Mesodermal cell (in vitro differentiated cells): ENCODE measurements around the gene DUSP10.

Source experiments
- H3K27ac ChIP-seq: 2 replicates; pipeline ENCODE4 v1.7.0; 2013; ENCODE audit warnings: mild to moderate bottlenecking, low read depth, low read length, moderate library complexity; ENCODE audit not compliant: severe bottlenecking
- H3K36me3 ChIP-seq: 2 replicates; pipeline ENCODE4 v1.7.1; 2013; ENCODE audit warnings: mild to moderate bottlenecking, low read length, moderate library complexity; ENCODE audit not compliant: control insufficient read depth, insufficient read depth
- H3K4me1 ChIP-seq: one replicate; pipeline ENCODE4 v1.7.1; 2013; ENCODE audit warnings: mild to moderate bottlenecking, low read length; ENCODE audit not compliant: insufficient read depth, control insufficient read depth, poor library complexity, severe bottlenecking
- H3K4me3 ChIP-seq: 2 replicates; pipeline ENCODE4 v1.7.0; 2013; ENCODE audit warnings: low read length, control low read depth, mild to moderate bottlenecking; ENCODE audit not compliant: insufficient read depth, poor library complexity, severe bottlenecking; ENCODE audit errors: extremely low read depth
- H3K9me3 ChIP-seq: 2 replicates; pipeline ENCODE4 v1.7.1; 2013; ENCODE audit warnings: mild to moderate bottlenecking, low read length, moderate library complexity; ENCODE audit not compliant: control insufficient read depth
- WGBS, 2 experiments: methylation state at CpG; one replicate each; pipeline ENCODE4 v1.1.5; 2013; ENCODE audit warnings: missing lambda C conversion rate in 2 of 2; ENCODE audit not compliant: insufficient coverage in 2 of 2; 5-methylcytosine and 5-hydroxymethylcytosine counted together

The DUSP10 gene

DNA sequence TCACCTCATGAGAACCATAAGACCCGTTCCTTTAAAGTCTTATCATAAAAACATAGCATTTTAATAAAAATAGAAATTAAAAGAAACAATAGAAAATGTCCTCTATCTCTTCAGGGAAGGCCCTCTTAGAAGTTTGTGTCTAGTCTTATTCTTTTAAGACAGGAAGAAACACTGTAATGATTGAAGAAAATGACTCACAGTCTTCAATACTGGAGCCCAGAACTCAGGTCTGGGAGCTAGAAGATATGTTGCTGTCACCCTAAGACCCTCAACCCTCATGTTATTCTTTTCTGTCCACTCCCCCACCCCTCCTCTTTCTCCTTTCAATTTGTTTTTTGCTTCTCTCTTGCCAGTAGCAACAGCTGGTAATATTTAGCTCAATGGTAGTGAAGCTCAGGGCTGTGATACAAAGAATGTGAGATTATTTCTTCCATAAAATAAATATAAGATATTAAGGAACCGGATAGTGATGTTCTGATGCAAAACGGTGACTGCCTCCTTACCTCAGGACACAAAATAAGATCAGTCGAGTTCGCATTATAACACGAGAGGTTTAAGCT, 12.0 kb downstream of the DUSP10 start:
- Histone ChIP-seq H3K36me3 (peaks cover 55% of the 10 kb centered on the region), H3K9me3 (peaks cover 3% of the 10 kb centered on the region), H3K27ac (no peak overlapping the region), H3K4me1 (peaks cover 10% of the 10 kb centered on the region), H3K4me3 (no peak overlapping the region)
- WGBS, 2 experiments, result 81 to 100% methylated on average over 1 to 4 of the region's 6 CpGs

GRCh38 chr1:221728037-221728505, 13.8 kb downstream of the DUSP10 start:
- Histone ChIP-seq H3K27ac (no peak overlapping the region), H3K4me1 (peaks cover 10% of the 10 kb centered on the region), H3K4me3 (no peak overlapping the region), H3K36me3 (peaks cover 60% of the 10 kb centered on the region), H3K9me3 (peaks cover 18% of the 10 kb centered on the region)
- WGBS, 2 experiments, result 83 to 100% methylated on average over 1 of the region's 1 CpG

- no CpG with 5 or more reads among the region's 3 CpGs for WGBS, 2 experiments
- Histone ChIP-seq H3K36me3 (peaks cover 66% of the 10 kb centered on the region), H3K27ac (no peak overlapping the region), H3K9me3 (peaks cover 20% of the 10 kb centered on the region), H3K4me3 (no peak overlapping the region), H3K4me1 (peaks cover 10% of the 10 kb centered on the region)
These were observed 14.5 kb downstream of the DUSP10 start for GRCh38 chr1:221727146-221728036.

DNA sequence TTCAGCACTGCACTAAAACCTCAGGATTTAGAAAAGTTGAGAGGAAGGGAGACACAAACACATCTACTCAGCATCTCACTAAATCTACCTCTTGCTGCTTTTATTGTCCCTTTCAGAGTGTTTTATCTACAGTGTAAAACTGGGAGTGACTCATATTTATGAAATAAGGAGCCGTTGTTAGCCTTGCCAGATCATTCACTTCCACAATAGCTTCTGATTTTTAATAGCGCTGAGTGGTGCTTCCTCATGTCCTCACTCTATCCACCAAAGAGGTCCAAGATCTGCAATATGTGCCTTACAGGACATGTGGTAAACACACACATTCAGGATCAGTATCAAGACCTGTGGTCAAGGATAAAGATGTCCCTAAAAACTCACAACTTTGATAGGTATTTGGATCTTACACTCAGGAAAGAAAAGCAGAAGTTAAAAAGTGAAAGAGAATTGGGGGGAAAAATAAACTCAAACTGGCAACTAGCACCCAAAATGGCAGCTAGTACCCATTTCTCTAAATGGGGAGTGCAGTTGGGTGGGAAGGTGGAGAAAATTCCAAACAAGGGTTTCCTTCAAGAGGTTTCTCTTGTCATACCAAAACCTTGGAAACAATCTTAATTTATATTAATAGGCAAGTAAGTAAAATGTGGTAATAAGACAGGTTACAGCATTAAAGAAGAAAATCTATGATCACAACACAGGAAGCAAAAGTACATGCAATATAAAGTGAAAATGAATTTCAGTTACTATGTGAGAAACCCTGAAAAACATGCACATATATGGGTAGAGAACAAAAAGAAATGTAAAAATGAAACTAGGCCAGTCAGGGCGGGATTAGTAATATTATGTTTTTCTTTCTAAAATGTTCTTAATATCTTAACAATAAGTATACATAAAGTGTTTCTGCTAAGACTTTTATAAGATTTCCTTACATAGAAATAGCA, 15.9 kb downstream of the DUSP10 start:
- peaks cover 8% of the 10 kb centered on the region for H3K4me1 ChIP-seq
- no peak overlapping the region for H3K4me3 ChIP-seq
- peaks cover 20% of the 10 kb centered on the region for H3K9me3 ChIP-seq
- WGBS, 2 experiments, result 100% methylated on average over 2 of the region's 3 CpGs
- peaks cover 67% of the 10 kb centered on the region for H3K36me3 ChIP-seq
- no peak overlapping the region for H3K27ac ChIP-seq

DNA sequence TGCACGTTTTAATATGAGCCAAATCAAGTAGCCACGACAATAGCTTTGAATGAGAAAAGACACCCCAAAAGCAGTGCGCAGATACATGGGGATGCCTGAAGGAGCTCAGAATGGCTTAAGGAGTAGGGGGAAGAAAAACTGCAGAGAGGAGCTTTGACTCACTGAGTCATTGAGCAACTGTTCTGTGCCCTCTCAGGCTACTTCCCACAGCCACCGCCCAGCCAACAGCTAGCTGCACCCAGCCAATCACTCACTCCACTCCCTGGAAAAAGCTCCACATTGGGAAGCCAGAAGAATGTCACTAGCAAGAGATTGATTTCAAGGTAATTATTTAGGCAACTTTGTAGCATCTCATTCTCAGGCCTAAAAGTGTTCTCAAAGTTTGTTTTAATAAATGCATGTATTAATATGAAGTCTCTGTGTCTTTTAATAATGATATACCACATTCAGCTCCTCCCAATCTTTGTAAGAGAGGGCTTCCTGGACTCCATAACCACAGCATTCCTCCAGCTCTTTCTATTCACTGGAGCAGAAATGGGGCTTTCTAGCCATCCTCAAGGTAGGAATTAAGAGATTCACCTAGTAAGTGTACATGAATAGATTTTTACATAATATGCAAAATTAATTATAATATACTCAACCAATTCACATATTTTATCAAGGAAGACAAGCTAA, 16.8 kb downstream of the DUSP10 start:
- peaks cover 62% of the 10 kb centered on the region for H3K36me3 ChIP-seq
- no peak overlapping the region for H3K4me3 ChIP-seq
- 93 to 100% methylated on average over 2 to 3 of the region's 4 CpGs for WGBS, 2 experiments
- no peak overlapping the region for H3K27ac ChIP-seq
- H3K9me3 ChIP-seq, result peaks cover 20% of the 10 kb centered on the region
- peaks cover 5% of the 10 kb centered on the region for H3K4me1 ChIP-seq

DNA sequence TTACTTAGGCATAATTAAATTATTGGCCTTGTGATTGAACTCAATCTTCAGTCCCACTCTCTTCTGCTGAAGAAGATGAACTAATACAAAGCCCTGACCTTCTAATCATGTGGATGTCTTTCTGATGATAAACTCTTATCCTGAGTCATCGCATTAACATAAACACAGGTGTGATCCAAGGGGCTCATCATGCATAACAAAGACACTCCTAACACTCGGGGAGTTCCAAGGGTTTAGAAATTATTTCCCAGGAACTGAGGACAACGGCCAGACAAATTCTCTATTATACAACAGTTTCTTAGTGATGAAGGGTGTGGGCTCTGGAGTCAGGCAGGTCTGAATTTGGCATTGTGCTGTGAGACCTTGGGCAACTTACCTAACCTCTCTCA, 18.0 kb downstream of the DUSP10 start:
- Histone ChIP-seq H3K27ac (no peak overlapping the region), H3K4me1 (peaks cover 13% of the 10 kb centered on the region), H3K9me3 (peaks cover 20% of the 10 kb centered on the region), H3K36me3 (peaks cover 68% of the 10 kb centered on the region), H3K4me3 (no peak overlapping the region)
- WGBS, 2 experiments, result 89% methylated on average over 1 of the region's 3 CpGs; no CpG with 5 or more reads in 1 of the 2 experiments

DNA sequence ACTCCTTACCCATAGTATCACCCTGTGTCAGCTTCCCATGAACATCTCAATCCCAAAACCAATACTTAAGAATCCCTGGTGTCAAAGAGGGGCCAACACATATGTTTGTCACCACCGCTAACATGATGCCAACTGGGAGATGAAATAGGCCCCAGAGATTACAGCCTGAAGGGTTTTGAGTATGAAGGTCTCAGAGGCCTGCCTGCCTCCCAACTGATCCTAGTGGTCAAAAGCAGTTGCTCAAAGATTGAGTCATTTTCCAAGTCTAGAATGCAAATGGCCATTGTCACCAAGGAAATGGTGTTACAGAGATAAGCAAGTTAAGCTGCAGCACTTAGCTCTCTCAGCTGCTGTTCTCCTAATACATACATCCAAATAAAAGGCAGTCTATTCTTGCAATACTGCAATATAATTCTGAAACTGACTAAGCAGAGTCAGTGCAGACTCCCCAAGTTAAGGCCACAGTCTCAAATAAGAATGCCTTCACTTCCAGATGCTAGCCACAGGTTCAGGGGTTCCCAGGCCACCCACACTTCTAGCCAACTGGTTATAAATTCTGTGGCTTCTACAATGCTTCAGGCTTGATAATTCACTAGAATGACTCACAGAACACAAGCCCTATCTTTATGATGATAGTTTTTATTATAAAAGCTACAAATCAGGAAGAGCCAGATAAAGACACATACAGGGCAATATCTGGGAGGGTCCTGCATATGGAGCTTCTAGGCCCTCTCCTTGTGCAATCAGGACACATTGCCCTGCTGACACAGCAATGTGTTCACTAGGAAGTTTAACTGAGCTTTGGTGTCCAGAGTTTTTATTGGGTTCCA, 18.7 kb downstream of the DUSP10 start:
- H3K27ac ChIP-seq, result no peak overlapping the region

GRCh38 chr1:221722254-221723017, 19.5 kb downstream of the DUSP10 start:
- H3K27ac ChIP-seq, result no peak overlapping the region
- WGBS, 2 experiments, result 80 to 83% methylated on average over 1 of the region's 3 CpGs
- H3K9me3 ChIP-seq, result peaks cover 20% of the 10 kb centered on the region
- peaks cover 25% of the 10 kb centered on the region for H3K4me1 ChIP-seq
- H3K36me3 ChIP-seq, result peaks cover 61% of the 10 kb centered on the region
- no peak overlapping the region for H3K4me3 ChIP-seq

More for the DNA sequence above, 18.7 kb downstream of the DUSP10 start:
- peaks cover 20% of the 10 kb centered on the region for H3K9me3 ChIP-seq
- peaks cover 19% of the 10 kb centered on the region for H3K4me1 ChIP-seq
- 100% methylated on average over 1 of the region's 1 CpG; no CpG with 5 or more reads in 1 of the 2 experiments for WGBS, 2 experiments
- H3K4me3 ChIP-seq, result no peak overlapping the region
- peaks cover 65% of the 10 kb centered on the region for H3K36me3 ChIP-seq

DNA sequence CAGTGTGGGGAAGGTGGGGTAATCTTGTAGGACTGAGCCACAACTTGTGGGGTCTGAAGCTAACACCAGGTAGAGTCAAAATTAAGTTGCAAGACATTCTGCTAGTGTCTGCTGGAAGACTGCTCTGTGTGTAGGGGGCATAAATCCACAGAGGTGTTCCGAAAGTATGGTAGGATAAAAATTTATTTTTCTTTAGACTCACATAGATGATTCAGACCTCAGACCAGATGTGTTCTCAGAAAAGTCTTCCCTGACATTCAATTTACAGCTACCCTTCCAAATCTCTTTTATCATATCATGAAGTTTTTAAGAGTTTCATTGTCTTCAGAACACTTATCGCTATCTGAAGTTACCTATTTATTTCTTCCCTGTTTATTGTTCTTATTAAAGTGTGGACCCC, 21.3 kb downstream of the DUSP10 start:
- peaks cover 42% of the 10 kb centered on the region for H3K4me1 ChIP-seq
- WGBS, 2 experiments, result no CpG with 5 or more reads among the region's 2 CpGs

More for the DNA sequence above, 21.3 kb downstream of the DUSP10 start:
- peaks cover 50% of the 10 kb centered on the region for H3K36me3 ChIP-seq
- H3K27ac ChIP-seq, result no peak overlapping the region
- peaks cover 20% of the 10 kb centered on the region for H3K9me3 ChIP-seq
- no peak overlapping the region for H3K4me3 ChIP-seq
